Left ventricle myocardium superior (tissue), 1 donor: ENCODE results near the gene KIAA0825. TPM values are rescaled to one million over a fixed set of nuclear protein-coding genes. Genes with fewer than 3 reads are reported as not detected.
A peak's percentile ranks its signal among the peaks of the same experiment; 100 is the strongest.
"Not testable (repeated sequence)": the region's sequence is repeated elsewhere in the genome, so short reads cannot be mapped to it uniquely, and the experiment has no call there.

Experiments
- ATAC-seq: fragments of 200-7000 bp; cut with Tn5 transposase; one replicate; pipeline ENCODE4 v1.9.1; 2020; ENCODE audit warnings: mild to moderate bottlenecking, moderate library complexity
- DNase-seq: peaks from one replicate; pipeline ENCODE4 v3.0.0-alpha.2; 2020
- intact Hi-C: fragments of 100-400 bp; cut with micrococcal nuclease; formaldehyde crosslinking; loops from one replicate; pipeline ENCODE4 v1.11.0; 2022
- total RNA-seq: library from RNA; stranded (reverse); fragmentation: NEBNext Ultra II Directional; extraction: Animal tissue kit (Norgen Biotek cat#: 25700); gene quantifications from one replicate; pipeline ENCODE4 v1.2.1, GENCODE V29; 2021
- donor health status: DM: no; HTN: yes; CAD: no; lungs with severe emphysema.

KIAA0825 gene
- total RNA-seq, 1 donor from 2014 or later = 2.2 TPM

GRCh38 chr5:94577466-94578245 is 40.7 kb downstream of the KIAA0825 start:
- DNase-seq (no peak), ATAC-seq (no peak)
- intact Hi-C loops = no loop called here

- DNase-seq (no peak), ATAC-seq (no peak)
- intact Hi-C loops = no loop called here
These were observed 43.2 kb downstream of the KIAA0825 start for GRCh38 chr5:94575196-94575595.

DNA sequence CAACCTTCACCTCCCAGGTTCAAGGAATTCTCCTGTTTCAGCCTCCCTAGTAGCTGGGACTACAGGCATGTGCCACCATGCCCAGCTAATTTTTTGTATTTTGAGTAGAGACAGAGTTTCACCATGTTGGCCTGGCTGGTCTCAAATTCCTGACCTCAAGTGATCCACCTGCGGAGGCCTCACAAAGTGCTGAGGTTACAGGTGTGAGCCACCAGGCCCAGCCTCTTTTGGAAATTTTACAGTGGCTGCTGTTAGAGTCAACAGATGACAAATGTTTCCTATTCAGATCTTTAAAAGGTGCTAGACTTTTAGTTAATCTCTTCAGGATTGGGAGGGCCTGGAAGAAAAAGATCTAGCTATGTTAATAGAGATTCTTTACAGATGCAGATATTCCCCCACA is 45.1 kb downstream of the KIAA0825 start:
- DNase-seq, intact Hi-C loops, ATAC-seq: not testable (repeated sequence)

DNA sequence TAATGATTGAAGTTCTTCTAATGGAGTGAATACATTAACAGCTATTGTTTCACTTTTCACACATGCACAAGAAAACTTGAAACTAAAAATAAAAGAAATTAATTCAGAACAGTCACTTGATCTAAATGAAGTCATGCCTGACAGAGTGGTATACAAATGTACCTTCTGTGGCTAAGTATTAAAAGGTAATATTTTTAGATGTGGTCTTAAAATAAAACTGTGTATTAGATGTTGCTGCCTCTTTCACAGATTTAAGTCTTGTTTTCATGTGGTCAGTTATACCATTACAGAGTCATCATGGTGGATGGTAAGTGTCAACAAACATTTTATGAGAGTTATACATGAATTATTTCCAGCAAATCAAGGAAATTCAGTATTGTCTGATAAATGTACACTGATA is 47.0 kb downstream of the KIAA0825 start:
- intact Hi-C loops = no loop called here
- DNase-seq (no peak), ATAC-seq (no peak)

- intact Hi-C loops = no loop called here
- DNase-seq = no peak
- ATAC-seq = no peak
These were observed 53.6 kb downstream of the KIAA0825 start for GRCh38 chr5:94564812-94565211.

GRCh38 chr5:94562327-94562971 is 56.0 kb downstream of the KIAA0825 start:
- intact Hi-C loops = no loop called here
- DNase-seq (no peak), ATAC-seq (no peak)

DNA sequence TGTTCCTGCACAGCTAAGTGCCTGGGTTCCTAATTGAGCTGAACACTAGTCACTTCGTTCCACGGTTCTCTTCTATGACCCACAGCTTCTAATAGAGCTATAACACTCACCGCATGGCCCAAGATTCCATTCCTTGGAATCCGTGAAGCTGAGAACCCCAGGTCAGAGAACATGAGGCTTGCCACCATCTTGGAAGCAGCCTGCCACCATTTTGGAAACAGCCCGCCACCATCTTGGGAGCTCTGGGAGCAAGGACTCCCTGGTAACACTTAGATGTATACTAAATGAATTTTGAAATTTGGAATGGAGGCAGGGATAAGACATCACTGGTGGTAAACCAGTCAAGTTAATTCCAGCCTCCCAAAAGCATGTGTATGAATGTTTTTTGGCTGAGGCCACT is 60.4 kb downstream of the KIAA0825 start:
- ATAC-seq (no peak), DNase-seq (no peak)
- intact Hi-C loops = no loop called here

DNA sequence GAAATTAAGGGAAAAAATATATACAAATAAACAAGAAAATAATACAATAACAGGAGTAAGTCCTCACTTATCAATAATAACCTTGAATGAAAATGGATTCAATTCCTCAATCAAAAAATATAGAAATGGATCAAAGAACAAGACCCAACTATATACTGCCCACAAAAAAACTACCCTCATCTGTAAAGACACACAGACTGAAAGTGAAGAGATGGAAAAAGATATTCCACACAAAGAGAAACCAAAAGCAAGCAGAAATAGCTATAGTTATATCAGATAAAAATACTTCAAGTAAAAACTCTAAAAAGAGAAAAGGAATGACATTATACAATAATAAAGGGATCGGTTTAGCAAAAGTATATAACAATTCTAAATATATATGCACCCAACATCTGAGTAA is 66.5 kb downstream of the KIAA0825 start:
- intact Hi-C loops = no loop called here
- ATAC-seq (no peak), DNase-seq (no peak)

DNA sequence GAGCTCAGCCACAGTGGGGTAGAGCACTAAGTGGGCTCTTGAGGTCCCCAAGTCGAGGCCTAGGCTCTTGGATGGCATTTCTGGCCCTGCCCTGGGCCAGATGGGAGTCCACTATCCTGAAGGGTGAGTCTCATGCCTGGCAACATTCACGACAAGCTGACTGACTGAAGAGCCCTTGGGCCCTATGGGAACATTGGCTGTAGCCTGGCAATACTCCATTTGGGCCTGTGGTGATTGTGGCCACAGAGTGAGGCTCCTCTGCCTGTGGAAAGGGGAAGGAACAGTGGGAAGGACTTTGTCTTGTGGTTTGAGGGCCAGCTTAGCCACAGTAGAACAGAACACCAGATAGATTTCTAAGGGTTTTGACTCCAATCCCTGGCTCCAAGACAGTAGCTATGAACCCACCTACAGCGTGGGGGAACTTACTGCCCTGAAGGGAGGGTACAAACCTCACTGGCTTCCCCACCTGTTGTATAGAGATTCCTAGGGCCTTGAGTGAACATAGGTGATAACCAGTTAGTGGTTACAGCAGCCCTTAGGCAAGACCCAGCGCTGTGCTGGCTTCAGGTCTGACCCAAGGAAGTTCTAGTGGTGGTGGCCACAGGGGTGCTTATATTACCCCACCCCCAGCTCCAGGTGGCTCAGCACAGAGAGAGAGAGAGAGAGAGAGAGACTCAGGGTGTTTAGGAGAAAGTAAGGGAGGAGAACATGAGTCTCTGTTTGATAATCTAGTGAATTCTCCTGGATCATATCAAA is 72.4 kb downstream of the KIAA0825 start:
- ATAC-seq (peak; percentile 41), DNase-seq (no peak)
- intact Hi-C loops = no loop called here

GRCh38 chr5:94544875-94545547 is 73.4 kb downstream of the KIAA0825 start:
- ATAC-seq (peak; percentile 34), DNase-seq (no peak)
- intact Hi-C loops = no loop called here

DNA sequence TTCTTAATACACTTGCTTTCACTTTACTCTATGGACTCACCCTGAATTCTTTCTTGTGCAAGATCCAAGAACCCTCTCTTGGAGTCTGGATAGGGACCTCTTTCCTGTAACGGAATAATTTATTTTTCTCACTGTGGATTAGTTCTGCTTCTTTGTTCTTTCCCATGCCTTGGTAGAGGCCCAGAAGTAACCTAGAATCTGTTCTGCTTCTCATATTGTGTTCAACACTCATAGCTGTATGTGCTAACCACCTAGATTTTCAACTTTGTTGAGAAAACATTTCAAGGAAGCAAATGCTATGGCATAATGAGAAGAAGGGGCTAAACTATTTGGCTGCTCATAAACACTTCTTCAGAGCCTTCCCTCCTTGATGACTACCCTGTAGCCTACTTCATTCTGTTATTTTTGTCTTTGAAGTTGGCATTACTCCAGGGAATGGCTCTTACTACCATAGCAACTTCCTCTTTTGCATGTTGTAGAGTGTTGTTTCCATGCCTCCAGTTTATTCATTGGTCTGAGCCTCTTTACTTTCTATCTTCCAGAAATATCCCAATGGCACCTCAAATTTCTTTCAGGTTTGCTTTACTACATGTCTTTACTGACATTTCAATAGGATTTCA is 74.3 kb downstream of the KIAA0825 start:
- intact Hi-C loops = no loop called here
- ATAC-seq = peak; percentile 91
- DNase-seq = no peak

DNA sequence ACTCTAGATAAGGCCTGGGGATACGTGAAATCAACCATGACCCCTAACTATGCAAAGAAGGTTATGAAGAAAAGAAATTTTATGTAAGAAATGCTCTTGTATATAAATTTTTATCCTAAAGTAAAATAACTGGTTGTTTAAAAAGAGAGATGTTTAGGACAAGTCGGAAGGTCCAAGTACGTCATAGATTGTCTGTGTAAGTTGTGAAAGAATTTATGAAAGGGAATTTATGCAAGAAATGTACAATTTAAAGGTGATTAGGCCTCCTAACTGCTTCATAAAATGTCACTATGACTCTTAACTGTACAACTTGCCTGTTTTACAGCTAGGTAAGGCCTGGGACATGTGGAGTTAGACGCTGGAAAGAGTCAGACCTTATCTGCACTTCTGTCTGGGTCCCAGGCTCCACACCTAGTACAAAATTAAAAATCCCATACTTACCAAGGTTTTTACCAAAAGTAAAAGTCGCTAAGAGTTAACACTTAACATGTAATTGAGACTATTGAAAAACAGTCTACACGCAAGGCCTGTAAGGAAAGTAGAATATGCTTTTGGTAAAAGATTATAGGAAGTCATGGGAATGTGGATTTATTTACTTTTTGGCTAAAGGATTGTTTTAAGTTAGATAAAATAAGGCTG is 77.4 kb downstream of the KIAA0825 start:
- DNase-seq (no peak), ATAC-seq (no peak)
- intact Hi-C loops = no loop called here

GRCh38 chr5:94538260-94538659 is 80.1 kb downstream of the KIAA0825 start:
- intact Hi-C loops = no loop called here
- DNase-seq = no peak
- no peak for ATAC-seq

- intact Hi-C loops = no loop called here
- DNase-seq = no peak
- no peak for ATAC-seq
These were observed 91.7 kb downstream of the KIAA0825 start for GRCh38 chr5:94526706-94527105.

DNA sequence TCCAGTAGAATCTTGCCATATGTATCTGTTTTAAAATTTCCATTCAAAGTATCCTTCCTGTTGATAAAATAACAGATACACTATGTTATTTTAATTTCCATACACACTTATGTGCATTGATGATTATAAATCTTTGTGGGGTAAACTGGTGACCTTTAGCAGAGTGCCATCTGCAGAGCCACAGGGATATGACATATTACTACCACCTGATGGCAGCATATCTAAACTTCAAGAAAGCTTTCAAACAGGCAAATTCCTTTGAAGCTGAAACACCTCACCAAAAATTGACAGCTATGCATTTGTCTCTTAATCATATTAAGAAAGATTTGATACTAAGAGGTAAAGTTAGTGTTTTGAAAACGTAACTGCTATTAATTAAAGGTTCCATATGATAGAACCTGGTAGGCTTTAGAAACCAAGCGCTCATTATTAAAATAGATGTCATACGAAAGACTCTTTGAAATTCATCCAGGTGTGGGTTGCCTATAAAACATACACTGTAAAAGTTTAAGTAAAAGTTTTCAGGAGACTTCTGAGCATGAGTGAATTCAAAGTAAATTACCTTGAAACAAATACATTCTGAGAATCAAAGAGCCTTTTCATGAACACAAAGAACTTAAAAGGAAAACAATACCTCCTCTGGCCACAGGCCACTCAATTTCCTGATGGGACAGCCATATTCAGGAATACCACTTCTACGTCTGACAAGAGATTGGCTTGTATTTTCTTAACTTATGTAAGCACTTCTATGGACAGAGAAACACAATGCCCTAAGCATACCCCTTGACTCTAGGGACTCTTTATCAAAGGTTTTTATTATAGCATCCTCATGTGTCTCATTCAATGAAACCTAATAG is 93.3 kb downstream of the KIAA0825 start:
- ATAC-seq = peak; percentile 42
- no peak for DNase-seq
- intact Hi-C loops = no loop called here

GRCh38 chr5:94523018-94523417 is 95.4 kb downstream of the KIAA0825 start:
- no peak for ATAC-seq
- intact Hi-C loops = no loop called here
- no peak for DNase-seq

DNA sequence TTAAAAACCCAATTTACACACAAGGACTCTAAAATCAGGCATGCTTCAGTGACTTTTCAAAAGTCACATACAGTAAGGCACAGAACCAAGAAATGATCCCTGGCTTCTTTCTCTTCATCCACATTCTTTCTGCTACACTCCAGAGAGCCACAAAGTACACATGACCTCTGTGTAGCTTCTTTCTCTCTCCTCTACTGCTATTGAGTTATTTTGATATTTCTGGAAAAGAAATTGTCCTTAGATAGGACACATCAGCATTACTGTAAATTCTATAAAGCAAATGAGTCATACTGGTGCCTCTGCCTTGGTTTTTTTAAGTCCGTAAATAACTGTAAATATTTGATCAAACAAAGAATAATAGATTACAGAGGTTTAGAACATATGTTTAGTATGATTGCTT is 96.3 kb downstream of the KIAA0825 start:
- no peak for DNase-seq
- no peak for ATAC-seq
- intact Hi-C loops = no loop called here
